ENCODE data around the gene FAM110A. TPM values are rescaled to one million over a fixed set of nuclear protein-coding genes. Genes with fewer than 3 reads are reported as not detected.

Gene FAM110A
- total and polyA plus RNA-seq, 9 of the 15 experiments (the other 6 are each of a cell fraction or from before 2014, with no cell fraction given): 0.73 to 15.5 (median 3.6) TPM

- no TSS peak for BruUV-seq (replicated peaks)
- in situ Hi-C loops (cut with MboI): no loop called here
- H3K4me3 ChIP-seq: no peak overlapping the region
- DNase-seq (ENCODE audit: extremely low read depth in 1 of 4, low spot score in 3 of 4) (no peak), ATAC-seq (no peak), FAIRE-seq (no peak)
- H2AFZ ChIP-seq (ENCODE audit: low read depth, low read length): no peak overlapping the region
- no peaks in the 10 kb centered on the region for H3K79me2 ChIP-seq (ENCODE audit: control insufficient read depth, insufficient read depth, low read length)
- WGBS (ENCODE audit: insufficient coverage, low coverage, missing lambda C conversion rate): 87% methylated on average over 3 of the region's 4 CpGs
- H3K27ac ChIP-seq (ENCODE audit: extremely low read depth, low read depth, low read length): no peak overlapping the region
- H3K36me3 ChIP-seq (ENCODE audit: control insufficient read depth, insufficient read depth, low read length): no peaks in the 10 kb centered on the region
- H4K20me1 ChIP-seq (replicated peaks; ENCODE audit: control insufficient read depth, insufficient read depth, low read length): no peaks in the 10 kb centered on the region
- H3K9me1 ChIP-seq (ENCODE audit: control insufficient read depth, insufficient read depth, low read length): no peaks in the 10 kb centered on the region
- no peak overlapping the region for H3K9ac ChIP-seq (ENCODE audit: insufficient read depth in 1 of 2, low read depth in 2 of 2, low read length in 2 of 2)
- H3K27me3 ChIP-seq (ENCODE audit: control insufficient read depth in 2 of 2, insufficient read depth in 2 of 2, low read length in 2 of 2): no peaks in the 10 kb centered on the region
- POLR2A ChIA-PET: interaction anchor here (0.6 kb wide), 1 partner anchor 280 kb away, joined by 3 read pairs; no protein-coding TSS in a partner anchor
- H3K9me3 ChIP-seq (replicated peaks; ENCODE audit: control insufficient read depth, insufficient read depth, low read depth, low read length): peaks cover 9% of the 10 kb centered on the region
- no peak overlapping the region for H3K4me2 ChIP-seq (ENCODE audit: insufficient read depth, low read length)
- intact Hi-C loops (cut with micrococcal nuclease): no loop called here
- peaks cover 32 to 46% of the 10 kb centered on the region in 2 experiments for H3K4me1 ChIP-seq (replicated peaks in 1 of 2; ENCODE audit: control insufficient read depth in 2 of 2, insufficient read depth in 2 of 2, low read length in 2 of 2)
- CTCF ChIA-PET (ENCODE audit: low intra/inter-chr PET ratio): no interaction called here
- TF ChIP-seq POU5F1 (IDR thresholded peaks at IDR 0.05; ENCODE audit: borderline replicate concordance, low read depth, low read length, partially characterized antibody) (no peak), ZNF3 (CRISPR knock-in tag; IDR thresholded peaks at IDR 0.05) (no peak), XRCC5 (IDR thresholded peaks at IDR 0.05; ENCODE audit: low read depth, low read length) (no peak), POLR2H (tag; IDR thresholded peaks at IDR 0.05; ENCODE audit: low read depth) (no peak), ARID1B (IDR thresholded peaks at IDR 0.05) (no peak), YBX1 (IDR thresholded peaks at IDR 0.05) (no peak), ZNF668 (CRISPR knock-in tag; IDR thresholded peaks at IDR 0.05) (no peak), RBM25 (IDR thresholded peaks at IDR 0.05; ENCODE audit: low read depth, low read length, severe bottlenecking) (no peak), ZNF12 (CRISPR knock-in tag; IDR thresholded peaks at IDR 0.05) (no peak), PRPF4 (IDR thresholded peaks at IDR 0.05; ENCODE audit: insufficient read depth, low read depth, low read length, poor library complexity, severe bottlenecking) (no peak), ZNF707 (CRISPR knock-in tag; conservative IDR thresholded peaks at IDR 0.05) (no peak), GABPB2 (CRISPR knock-in tag; conservative IDR thresholded peaks at IDR 0.05) (no peak), SNIP1 (IDR thresholded peaks at IDR 0.05; ENCODE audit: low read depth) (no peak)
- TF ChIP-seq, protein P1, sequence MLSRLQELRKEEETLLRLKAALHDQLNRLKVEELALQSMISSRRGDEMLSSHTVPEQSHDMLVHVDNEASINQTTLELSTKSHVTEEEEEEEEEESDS (CRISPR knock-in tag; IDR thresholded peaks at IDR 0.05): no peak
Observed at GRCh38 chr20:824490-824889, 9.0 kb upstream of the FAM110A start.
